ENCODE measurements around the gene CPA4. TPM values are rescaled to one million over a fixed set of nuclear protein-coding genes. Genes with fewer than 3 reads are reported as not detected.

The CPA4 gene
- total RNA-seq, 4 donors from 2014 or later: 44.4 to 107 (median 66.1) TPM

DNA sequence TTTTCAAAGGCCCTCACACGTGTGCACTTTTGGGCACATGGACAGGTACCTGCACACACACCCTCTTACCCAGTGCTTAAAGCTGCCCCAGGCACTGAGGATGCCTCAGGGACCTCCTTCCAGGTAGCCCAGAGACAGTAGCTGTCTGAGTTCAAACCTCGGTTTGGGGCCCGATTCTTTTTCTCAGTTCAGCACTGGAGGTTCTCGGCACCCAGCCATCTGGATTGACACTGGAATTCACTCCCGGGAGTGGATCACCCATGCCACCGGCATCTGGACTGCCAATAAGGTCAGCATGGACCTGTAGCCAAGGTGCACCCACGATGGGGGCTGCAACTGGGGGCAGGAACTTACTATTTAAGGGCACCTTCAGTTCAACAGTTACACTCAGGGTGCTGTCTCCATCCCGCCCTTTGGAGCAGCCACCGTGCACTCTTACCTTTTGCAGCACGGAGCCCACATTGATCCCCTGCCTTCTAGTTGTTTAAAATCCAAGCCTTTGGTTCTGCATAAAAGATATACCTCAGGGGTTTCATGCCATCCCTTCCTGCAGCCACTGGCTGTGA is 69.4 kb downstream of the CPA4 start:
- peak in 1 of 2 donors; percentile 82 for DNase-seq (ENCODE audit: low spot score in 2 of 2)
- intact Hi-C loops (cut with DNase I; ENCODE audit: low total_unique reads): no loop called here
- no peak overlapping the region for H3K4me3 ChIP-seq (ENCODE audit: low read depth, poor library complexity, severe bottlenecking)
- TF ChIP-seq, protein P1, sequence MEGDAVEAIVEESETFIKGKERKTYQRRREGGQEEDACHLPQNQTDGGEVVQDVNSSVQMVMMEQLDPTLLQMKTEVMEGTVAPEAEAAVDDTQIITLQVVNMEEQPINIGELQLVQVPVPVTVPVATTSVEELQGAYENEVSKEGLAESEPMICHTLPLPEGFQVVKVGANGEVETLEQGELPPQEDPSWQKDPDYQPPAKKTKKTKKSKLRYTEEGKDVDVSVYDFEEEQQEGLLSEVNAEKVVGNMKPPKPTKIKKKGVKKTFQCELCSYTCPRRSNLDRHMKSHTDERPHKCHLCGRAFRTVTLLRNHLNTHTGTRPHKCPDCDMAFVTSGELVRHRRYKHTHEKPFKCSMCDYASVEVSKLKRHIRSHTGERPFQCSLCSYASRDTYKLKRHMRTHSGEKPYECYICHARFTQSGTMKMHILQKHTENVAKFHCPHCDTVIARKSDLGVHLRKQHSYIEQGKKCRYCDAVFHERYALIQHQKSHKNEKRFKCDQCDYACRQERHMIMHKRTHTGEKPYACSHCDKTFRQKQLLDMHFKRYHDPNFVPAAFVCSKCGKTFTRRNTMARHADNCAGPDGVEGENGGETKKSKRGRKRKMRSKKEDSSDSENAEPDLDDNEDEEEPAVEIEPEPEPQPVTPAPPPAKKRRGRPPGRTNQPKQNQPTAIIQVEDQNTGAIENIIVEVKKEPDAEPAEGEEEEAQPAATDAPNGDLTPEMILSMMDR (IDR thresholded peaks at IDR 0.05): no peak
- TF ChIP-seq POLR2A (IDR thresholded peaks at IDR 0.05): no peak
- 92 to 98% methylated on average over 9 to 10 of the region's 10 CpGs for WGBS, 2 donors

- intact Hi-C loops (cut with DNase I; ENCODE audit: low total_unique reads): no loop called here
- TF ChIP-seq, protein P1 (IDR thresholded peaks at IDR 0.05): no peak
- no peak for TF ChIP-seq POLR2A (IDR thresholded peaks at IDR 0.05)
- peak in 1 of 2 donors; percentile 55 for DNase-seq (ENCODE audit: low spot score in 2 of 2)
- WGBS, 2 donors: 51 to 62% methylated on average over 8 of the region's 8 CpGs
- H3K4me3 ChIP-seq (ENCODE audit: low read depth, poor library complexity, severe bottlenecking): no peak overlapping the region
These were observed 70.3 kb downstream of the CPA4 start for GRCh38 chr7:130363026-130363847.

DNA sequence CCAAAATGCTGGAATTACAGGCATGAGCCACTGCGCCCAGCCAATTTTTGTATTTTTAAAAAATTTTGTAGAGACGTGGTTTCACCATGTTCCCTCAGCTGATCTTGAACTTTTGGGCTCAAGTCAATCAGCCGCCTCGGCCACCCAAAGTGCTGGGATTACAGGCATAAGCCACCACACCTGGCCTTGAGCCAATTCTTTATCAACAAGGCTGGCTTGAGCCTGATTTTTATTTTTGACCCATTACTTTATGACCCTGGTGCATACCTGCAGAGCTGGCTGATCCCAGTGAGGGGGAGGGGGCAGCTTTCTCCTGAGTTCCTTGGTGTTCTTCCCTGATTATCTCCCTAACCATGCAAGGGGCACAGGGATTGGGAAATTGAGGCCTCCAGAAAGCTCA is 71.5 kb downstream of the CPA4 start:
- TF ChIP-seq POLR2A (IDR thresholded peaks at IDR 0.05): no peak
- TF ChIP-seq, protein P1 (IDR thresholded peaks at IDR 0.05): no peak
- intact Hi-C loops (cut with DNase I; ENCODE audit: low total_unique reads): no loop called here
- DNase-seq (ENCODE audit: low spot score in 2 of 2): no peak
- no peak overlapping the region for H3K4me3 ChIP-seq (ENCODE audit: low read depth, poor library complexity, severe bottlenecking)
- 93 to 97% methylated on average over 4 of the region's 4 CpGs for WGBS, 2 donors

- TF ChIP-seq, protein P1 (IDR thresholded peaks at IDR 0.05): no peak
- no peak for DNase-seq (ENCODE audit: low spot score in 2 of 2)
- intact Hi-C loops (cut with DNase I; ENCODE audit: low total_unique reads): no loop called here
- H3K4me3 ChIP-seq (ENCODE audit: low read depth, poor library complexity, severe bottlenecking): no peak overlapping the region
- 83 to 92% methylated on average over 2 of the region's 2 CpGs for WGBS, 2 donors
These were observed 72.1 kb downstream of the CPA4 start for GRCh38 chr7:130365088-130365487.

DNA sequence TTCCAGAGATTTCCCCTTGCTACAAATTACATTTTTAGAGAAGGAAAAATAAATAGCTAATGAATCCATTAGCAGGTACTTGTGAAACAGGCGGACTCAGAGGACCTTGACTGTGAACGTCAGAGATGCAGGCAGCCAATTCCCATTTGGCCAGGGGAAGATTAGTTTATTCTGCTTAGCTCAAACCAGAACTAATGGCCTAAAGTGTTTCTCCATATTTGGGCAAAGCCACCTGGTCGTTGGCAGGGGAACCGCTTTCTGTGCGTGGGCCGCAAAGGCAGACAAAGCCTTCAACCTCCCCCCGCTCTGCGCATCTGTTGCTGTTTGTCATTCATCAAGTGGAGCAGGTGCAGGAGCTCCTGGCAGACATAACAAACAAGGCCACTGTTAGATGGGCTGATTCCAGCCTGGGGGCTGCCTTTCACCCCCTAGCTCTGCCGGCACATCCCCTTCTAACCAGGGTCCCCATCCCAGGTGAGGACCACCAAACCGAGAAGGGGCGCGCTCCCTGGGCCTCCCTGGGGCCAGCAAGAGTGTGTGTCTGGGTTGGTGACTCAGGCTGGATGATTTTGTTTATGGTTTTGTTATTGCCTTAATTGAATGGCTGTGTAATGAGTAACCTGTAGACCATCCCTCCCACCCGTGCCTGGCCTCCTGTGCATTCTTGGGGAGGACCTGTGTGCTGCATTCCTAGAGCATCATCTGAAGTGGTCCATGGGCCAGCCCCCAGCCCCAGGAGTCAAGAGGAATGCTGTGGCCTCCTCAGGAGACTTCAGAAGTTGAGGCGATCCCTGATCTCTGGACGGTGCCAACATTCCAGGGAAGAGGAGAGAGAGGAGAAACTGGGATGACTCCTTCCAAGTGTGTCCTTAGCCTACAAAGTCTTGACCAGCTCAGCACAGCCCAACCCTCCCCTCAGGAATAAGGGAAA is 72.8 kb downstream of the CPA4 start:
- 84 to 88% methylated on average over 15 of the region's 15 CpGs for WGBS, 2 donors
- intact Hi-C loops (cut with DNase I; ENCODE audit: low total_unique reads): no loop called here
- no peak for TF ChIP-seq POLR2A (IDR thresholded peaks at IDR 0.05)
- TF ChIP-seq, protein P1 (IDR thresholded peaks at IDR 0.05): no peak
- DNase-seq (ENCODE audit: low spot score in 2 of 2): no peak
- no peak overlapping the region for H3K4me3 ChIP-seq (ENCODE audit: low read depth, poor library complexity, severe bottlenecking)

Data from lower leg skin (tissue), 4 donors.